Fibroblast of lung (primary cell): ENCODE data around the gene DSCAML1.

Experiments
- CTCF ChIP-seq, 2 donors: IDR thresholded peaks in 1 of 2; conservative IDR thresholded peaks in 1 of 2; 1 replicate in 1 of 2; 2 replicates in 1 of 2; pipeline ENCODE4 v1.5.1; 2011 to 2012; ENCODE audit warnings: low read length in 2 of 2, control low read depth in 1 of 2, inconsistent platforms in 1 of 2, low read depth in 1 of 2, mild to moderate bottlenecking in 1 of 2
- EZH2 ChIP-seq: IDR thresholded peaks from 2 replicates; pipeline ENCODE4 v1.5.1; 2012; ENCODE audit warnings: low read length, control low read depth, mild to moderate bottlenecking; ENCODE audit errors: missing control alignments

- TF ChIP-seq CTCF (conservative IDR thresholded peaks at IDR 0.05 in 1 of 2, IDR thresholded peaks at IDR 0.05 in 1 of 2; ENCODE audit: low read depth in 1 of 2, low read length in 2 of 2) (no peak), EZH2 (no peak)
Measured at GRCh38 chr11:117613521-117613920, 183.5 kb downstream of the DSCAML1 start.
